AG04450 (cell line): Measurements from ENCODE around the gene PRSS12. TPM values are rescaled to one million over a fixed set of nuclear protein-coding genes. Genes with fewer than 3 reads are reported as not detected.
A peak's percentile ranks its signal among the peaks of the same experiment; 100 is the strongest.
"Not testable (repeated sequence)": the region's sequence is repeated elsewhere in the genome, so short reads cannot be mapped to it uniquely, and the experiment has no call there.

ENCODE experiments used
- CTCF ChIA-PET: fragments of 300-600, 350-600 bp; formaldehyde crosslinking; extraction: SDS; loops from one replicate; lab custom pipeline; 2022; ENCODE audit warnings: antibody characterized with exemption, inconsistent platforms; lab: Charles Lee
- POLR2A ChIA-PET: fragments of 350-600 bp; formaldehyde crosslinking; extraction: SDS; loops from one replicate; lab custom pipeline; 2021; ENCODE audit warnings: antibody characterized with exemption, inconsistent platforms; lab: Yijun Ruan, JAX
- DNase-seq: peaks from one replicate; pipeline ENCODE4 v3.0.0-alpha.2; 2011; ENCODE audit warnings: low read depth, low spot score
- H3K27ac ChIP-seq: one replicate; pipeline ENCODE4 v1.5.1; 2012; ENCODE audit warnings: low read depth, low read length, control low read depth
- H3K27me3 ChIP-seq: one replicate; pipeline ENCODE4 v1.6.0; 2012; ENCODE audit warnings: low read length; ENCODE audit not compliant: control insufficient read depth, insufficient read depth
- H3K4me3 ChIP-seq: 2 replicates; pipeline ENCODE4 v1.5.1; 2011; ENCODE audit warnings: mild to moderate bottlenecking, low read depth, low read length, control low read depth
- H3K9me3 ChIP-seq: 2 replicates; pipeline ENCODE4 v1.5.1; 2012; ENCODE audit warnings: low read length; ENCODE audit not compliant: control insufficient read depth, insufficient read depth
- polyA plus RNA-seq: library from polyadenylated mRNA; depleted of rRNA; stranded (reverse); fragments of >200 nt; gene quantifications from 2 replicates; pipeline ENCODE4 v1.2.3, GENCODE V29; 2011
- TF ChIP-seq, protein P1 (sequence below): IDR thresholded peaks from 2 replicates; pipeline ENCODE4 v1.5.1; 2011; ENCODE audit warnings: low read depth, low read length, control low read depth, inconsistent platforms

Gene PRSS12
- polyA plus RNA-seq, 1 experiment, result 155 TPM

DNA sequence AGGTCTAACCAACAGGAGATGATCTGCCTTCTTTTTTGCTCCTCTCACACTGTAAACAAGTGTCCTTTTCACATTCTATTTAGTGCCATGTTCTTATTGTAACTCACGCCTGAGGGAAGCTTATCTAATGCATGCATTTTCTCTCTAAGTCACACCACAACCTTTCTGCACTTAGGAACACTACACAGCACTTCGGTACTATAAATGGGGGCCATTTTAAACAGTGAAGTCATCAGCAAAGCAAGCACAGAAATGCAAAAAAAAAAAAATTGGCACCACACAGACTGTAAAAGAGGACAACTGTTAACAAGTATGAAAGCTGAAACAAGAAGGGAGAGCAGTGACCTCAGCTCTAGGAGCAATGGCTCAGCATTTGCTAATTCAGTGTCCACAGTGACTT lies 45.2 kb downstream of the PRSS12 start:
- TF ChIP-seq, protein P1, sequence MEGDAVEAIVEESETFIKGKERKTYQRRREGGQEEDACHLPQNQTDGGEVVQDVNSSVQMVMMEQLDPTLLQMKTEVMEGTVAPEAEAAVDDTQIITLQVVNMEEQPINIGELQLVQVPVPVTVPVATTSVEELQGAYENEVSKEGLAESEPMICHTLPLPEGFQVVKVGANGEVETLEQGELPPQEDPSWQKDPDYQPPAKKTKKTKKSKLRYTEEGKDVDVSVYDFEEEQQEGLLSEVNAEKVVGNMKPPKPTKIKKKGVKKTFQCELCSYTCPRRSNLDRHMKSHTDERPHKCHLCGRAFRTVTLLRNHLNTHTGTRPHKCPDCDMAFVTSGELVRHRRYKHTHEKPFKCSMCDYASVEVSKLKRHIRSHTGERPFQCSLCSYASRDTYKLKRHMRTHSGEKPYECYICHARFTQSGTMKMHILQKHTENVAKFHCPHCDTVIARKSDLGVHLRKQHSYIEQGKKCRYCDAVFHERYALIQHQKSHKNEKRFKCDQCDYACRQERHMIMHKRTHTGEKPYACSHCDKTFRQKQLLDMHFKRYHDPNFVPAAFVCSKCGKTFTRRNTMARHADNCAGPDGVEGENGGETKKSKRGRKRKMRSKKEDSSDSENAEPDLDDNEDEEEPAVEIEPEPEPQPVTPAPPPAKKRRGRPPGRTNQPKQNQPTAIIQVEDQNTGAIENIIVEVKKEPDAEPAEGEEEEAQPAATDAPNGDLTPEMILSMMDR, result no peak
- POLR2A ChIA-PET, result no interaction called here
- CTCF ChIA-PET, result interaction anchor here (1.2 to 2.7 kb wide), 2 partner anchors 37 to 45 kb away, joined by 3 to 13 read pairs; partner anchors contain the start of gene PRSS12

DNA sequence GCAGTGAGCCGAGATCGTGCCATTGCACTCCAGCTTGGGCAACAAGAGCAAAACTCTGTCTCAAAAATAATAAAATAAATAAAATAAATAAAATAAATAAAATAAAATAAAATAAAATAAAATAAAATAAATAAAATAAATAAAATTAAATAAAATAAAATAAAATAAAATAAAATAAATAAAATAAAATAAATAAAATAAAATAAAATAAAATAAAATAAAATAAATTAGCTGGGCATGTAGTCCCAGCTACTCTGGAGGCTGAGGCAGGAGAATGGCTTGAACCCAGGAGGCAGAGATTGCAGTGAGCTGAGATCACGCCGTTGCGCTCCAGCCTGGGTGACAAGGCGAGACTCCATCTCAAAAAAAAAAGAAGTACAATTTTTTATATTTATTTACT lies 53.2 kb downstream of the PRSS12 start:
- H3K27me3 ChIP-seq, CTCF ChIA-PET, DNase-seq, H3K9me3 ChIP-seq, H3K27ac ChIP-seq, H3K4me3 ChIP-seq, POLR2A ChIA-PET: not testable (repeated sequence)

More for the DNA sequence above, 45.2 kb downstream of the PRSS12 start:
- Histone ChIP-seq H3K27me3 (no peaks in the 10 kb centered on the region), H3K4me3 (no peak overlapping the region), H3K9me3 (no peaks in the 10 kb centered on the region), H3K27ac (no peak overlapping the region)
- no peak for DNase-seq

DNA sequence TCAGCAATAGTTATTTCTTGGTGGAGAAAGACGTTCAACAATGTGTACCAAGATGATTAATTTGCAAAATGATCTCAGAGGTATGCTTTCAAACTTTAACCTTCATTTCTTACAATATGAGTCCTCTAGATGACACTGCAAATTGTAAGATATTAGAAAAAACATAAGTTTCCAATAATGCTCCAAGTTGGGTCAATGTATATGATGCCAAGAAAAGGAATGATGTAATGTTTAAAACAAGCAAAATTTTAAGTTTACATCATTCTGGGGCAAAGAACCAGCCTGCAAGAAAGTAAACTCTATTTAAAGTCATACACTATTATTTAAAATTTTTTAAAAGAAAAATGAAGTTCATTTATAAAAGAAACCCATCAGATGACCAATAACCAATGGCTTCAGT lies 56.1 kb downstream of the PRSS12 start:
- CTCF ChIA-PET, result interaction anchor here (1.7 kb wide), 1 partner anchor 56 kb away, joined by 6 read pairs; the partner anchor contains the start of gene PRSS12

DNA sequence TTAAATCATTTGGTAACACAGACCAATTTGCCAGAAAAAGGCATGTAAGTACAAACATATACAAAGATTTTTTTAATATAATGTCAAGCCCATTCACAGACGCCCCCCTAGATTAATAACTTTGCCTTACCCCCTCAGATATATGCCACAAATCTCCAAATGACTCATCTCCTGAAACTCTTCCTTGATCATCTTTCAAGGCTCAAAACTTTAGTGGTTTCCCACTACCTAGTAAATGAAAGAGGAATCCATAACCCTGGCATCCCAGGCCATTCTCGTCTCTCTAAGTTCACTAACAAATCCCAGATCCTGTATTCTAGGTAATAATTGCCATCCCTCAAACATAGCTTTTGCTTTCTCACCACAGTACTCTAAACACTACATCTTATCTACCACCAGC lies 61.9 kb downstream of the PRSS12 start:
- Histone ChIP-seq H3K4me3 (no peak overlapping the region), H3K27me3 (no peaks in the 10 kb centered on the region), H3K27ac (peak overlapping the region; percentile 23), H3K9me3 (no peaks in the 10 kb centered on the region)
- TF ChIP-seq, protein P1, result no peak
- CTCF ChIA-PET, result interaction anchor here (1.2 kb wide), 1 partner anchor 62 kb away, joined by 3 read pairs; the partner anchor contains the start of gene PRSS12
- POLR2A ChIA-PET, result no interaction called here
- DNase-seq, result no peak

More for the DNA sequence above, 56.1 kb downstream of the PRSS12 start:
- Histone ChIP-seq H3K4me3 (no peak overlapping the region), H3K27ac (no peak overlapping the region), H3K27me3 (no peaks in the 10 kb centered on the region), H3K9me3 (no peaks in the 10 kb centered on the region)
- no peak for DNase-seq
- TF ChIP-seq, protein P1, result no peak
- POLR2A ChIA-PET, result no interaction called here

DNA sequence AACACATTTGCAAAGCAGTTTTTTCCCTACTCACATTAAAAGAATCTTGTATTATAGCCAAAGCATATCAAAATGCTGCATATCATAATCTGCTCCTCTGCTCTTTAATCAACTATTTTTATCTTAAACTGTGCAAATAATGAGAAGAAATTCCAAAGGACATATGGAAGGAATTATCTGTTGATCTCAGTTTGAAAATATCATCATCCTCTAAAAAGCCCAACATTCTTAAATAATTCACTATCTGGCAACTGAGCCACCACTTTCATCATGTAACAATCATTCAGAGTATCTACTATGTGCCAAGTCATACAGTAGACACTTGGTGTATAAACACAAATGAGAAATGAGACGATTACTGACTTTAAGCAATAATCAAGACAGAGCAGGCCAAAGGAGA lies 63.0 kb downstream of the PRSS12 start:
- H3K4me3 ChIP-seq, result no peak overlapping the region

More for the DNA sequence above, 63.0 kb downstream of the PRSS12 start:
- H3K9me3 ChIP-seq, result no peaks in the 10 kb centered on the region
- DNase-seq, result peak; percentile 72
- POLR2A ChIA-PET, result no interaction called here
- CTCF ChIA-PET, result interaction anchor here (0.9 kb wide), 1 partner anchor 64 kb away, joined by 4 read pairs; no protein-coding TSS in a partner anchor
- TF ChIP-seq, protein P1, result no peak
- H3K27me3 ChIP-seq, result no peaks in the 10 kb centered on the region
- no peak overlapping the region for H3K27ac ChIP-seq
